Measurements from ENCODE around the gene KRT4.
"Not testable (repeated sequence)": the region's sequence is repeated elsewhere in the genome, so short reads cannot be mapped to it uniquely, and the experiment has no call there.

The KRT4 gene

GRCh38 chr12:52813885-52814709, at the start of gene KRT4:
Gene KRT4, minus strand, starts transcription at chr12:52814116. Its CDS starts 58 bp downstream, at chr12:52814058.
- no peak for DNase-seq

- no peak for DNase-seq
These were observed 48.1 kb upstream of the KRT4 start for GRCh38 chr12:52862023-52862422.

GRCh38 chr12:52861511-52861910, 47.6 kb upstream of the KRT4 start:
- no peak for DNase-seq

GRCh38 chr12:52860102-52860823, 46.3 kb upstream of the KRT4 start:
- DNase-seq = no peak

GRCh38 chr12:52857500-52857899, 43.6 kb upstream of the KRT4 start:
- DNase-seq = no peak

- DNase-seq = no peak
These were observed 42.9 kb upstream of the KRT4 start for GRCh38 chr12:52856787-52857186.

GRCh38 chr12:52856077-52856476, 42.2 kb upstream of the KRT4 start:
- not testable (repeated sequence) for DNase-seq

GRCh38 chr12:52851787-52852186, 37.9 kb upstream of the KRT4 start:
- DNase-seq = no peak

GRCh38 chr12:52850681-52851080, 36.8 kb upstream of the KRT4 start:
- no peak for DNase-seq

GRCh38 chr12:52849511-52849910, 35.6 kb upstream of the KRT4 start:
- DNase-seq = no peak

GRCh38 chr12:52848661-52849255, 34.8 kb upstream of the KRT4 start, which contains the start of gene KRT78:
Gene KRT78, minus strand, starts transcription at chr12:52848994. Its CDS starts 64 bp downstream, at chr12:52848930.
- DNase-seq = no peak

- no peak for DNase-seq
These were observed 33.6 kb upstream of the KRT4 start for GRCh38 chr12:52847335-52848102.

GRCh38 chr12:52846356-52846970, 32.5 kb upstream of the KRT4 start:
- DNase-seq = no peak

- DNase-seq = no peak
These were observed 32.0 kb upstream of the KRT4 start for GRCh38 chr12:52845946-52846345.

GRCh38 chr12:52844386-52844785, 30.5 kb upstream of the KRT4 start:
- DNase-seq = no peak

- no peak for DNase-seq
These were observed 25.7 kb upstream of the KRT4 start for GRCh38 chr12:52839436-52840105.

GRCh38 chr12:52838609-52839435, 24.9 kb upstream of the KRT4 start:
- DNase-seq = no peak

GRCh38 chr12:52837781-52838608, 24.1 kb upstream of the KRT4 start:
- no peak for DNase-seq

- DNase-seq = peak in 13 of 56 donors; percentile 1 to 29 (median 8)
These were observed 23.5 kb upstream of the KRT4 start for GRCh38 chr12:52837413-52837741.

Measured in amygdala (tissue), 56 donors.